Measurements from ENCODE around the gene TGFB1I1. TPM values are rescaled to one million over a fixed set of nuclear protein-coding genes. Genes with fewer than 3 reads are reported as not detected.

The TGFB1I1 gene
- total and polyA plus RNA-seq, 2 donors (not counting 3 experiments of a cell fraction or from before 2014, with no cell fraction given): 73.7 to 115 TPM

- FAIRE-seq (no peak), DNase-seq (ENCODE audit: low read depth, low spot score) (no peak)
- Histone ChIP-seq H3K27ac (ENCODE audit: insufficient read depth, low read depth, low read length) (no peak overlapping the region), H3K79me2 (ENCODE audit: control insufficient read depth, insufficient read depth, low read length) (peaks cover 26% of the 10 kb centered on the region), H3K27me3 (ENCODE audit: control insufficient read depth in 2 of 2, insufficient read depth in 2 of 2, low read length in 2 of 2) (no peaks in the 10 kb centered on the region), H3K9ac (replicated peaks; ENCODE audit: extremely low read depth, insufficient read depth, low read length) (no peak overlapping the region), H4K20me1 (replicated peaks; ENCODE audit: control insufficient read depth, extremely low read depth, insufficient read depth, low read length) (no peaks in the 10 kb centered on the region), H2AFZ (ENCODE audit: low read depth, low read length) (no peak overlapping the region), H3K4me2 (ENCODE audit: insufficient read depth, low read length) (no peak overlapping the region), H3K4me3 (replicated peaks in 1 of 3; ENCODE audit: insufficient read depth in 1 of 3, low read depth in 1 of 3, low read length in 3 of 3) (no peak overlapping the region), H3K36me3 (ENCODE audit: control insufficient read depth in 2 of 2, extremely low read depth in 1 of 2, insufficient read depth in 2 of 2, low read length in 2 of 2) (peaks cover 19 to 20% of the 10 kb centered on the region in 2 experiments), H3K9me3 (replicated peaks; ENCODE audit: control insufficient read depth, insufficient read depth, low read length) (no peaks in the 10 kb centered on the region), H3K9me1 (replicated peaks; ENCODE audit: control insufficient read depth, extremely low read depth, insufficient read depth, low read length) (no peaks in the 10 kb centered on the region), H3K4me1 (ENCODE audit: control insufficient read depth, extremely low read depth, insufficient read depth, low read length) (peaks cover 16% of the 10 kb centered on the region)
- BruUV-seq (replicated peaks): no TSS peak
- dilution Hi-C loops (cut with MboI; ENCODE audit: extremely low pct_ligation_motif_present, low sequenced_read_pairs): no loop called here
- no peak for TF ChIP-seq JUN (IDR thresholded peaks at IDR 0.05; ENCODE audit: borderline replicate concordance, insufficient read depth, insufficient read length, low read depth)
- TF ChIP-seq CTCF (IDR thresholded peaks at IDR 0.05; ENCODE audit: extremely low read depth in 1 of 2, insufficient read depth in 1 of 2, low read depth in 1 of 2, low read length in 2 of 2): no peak
- intact Hi-C loops (cut with micrococcal nuclease): no loop called here
- ChIA-PET POLR2A (no interaction called here), CTCF (no interaction called here)
Measured at GRCh38 chr16:31476303-31477219, 4.6 kb downstream of the TGFB1I1 start.
